ENCODE results near the gene PTPRE.

PTPRE gene

GRCh38 chr10:127882801-127883459 lies 24.0 kb upstream of the PTPRE start:
- no peak for DNase-seq (ENCODE audit: low spot score)

GRCh38 chr10:127883516-127883915 lies 23.4 kb upstream of the PTPRE start:
- DNase-seq (ENCODE audit: low spot score): no peak

GRCh38 chr10:127884501-127884900 lies 22.4 kb upstream of the PTPRE start:
- DNase-seq (ENCODE audit: low spot score): no peak

GRCh38 chr10:127886371-127887051 lies 20.4 kb upstream of the PTPRE start:
- DNase-seq (ENCODE audit: low spot score): peak; percentile 55

- no peak for DNase-seq (ENCODE audit: low spot score)
Observed at GRCh38 chr10:127887541-127888415, 19.1 kb upstream of the PTPRE start.

GRCh38 chr10:127888521-127889312 lies 18.2 kb upstream of the PTPRE start:
- DNase-seq (ENCODE audit: low spot score): no peak

- no peak for DNase-seq (ENCODE audit: low spot score)
Observed at GRCh38 chr10:127889605-127890195, 17.2 kb upstream of the PTPRE start.

- DNase-seq (ENCODE audit: low spot score): no peak
Observed at GRCh38 chr10:127890216-127890615, 16.7 kb upstream of the PTPRE start.

- DNase-seq (ENCODE audit: low spot score): no peak
Observed at GRCh38 chr10:127890832-127891334, 16.0 kb upstream of the PTPRE start.

- DNase-seq (ENCODE audit: low spot score): peak; percentile 62
Observed at GRCh38 chr10:127892743-127893142, 14.2 kb upstream of the PTPRE start, which contains the start of gene CLRN3. CLRN3 (minus strand) TSS chr10:127892941; CDS start chr10:127892784, 157 bp downstream.

- no peak for DNase-seq (ENCODE audit: low spot score)
Observed at GRCh38 chr10:127894146-127894545, 12.8 kb upstream of the PTPRE start.

- DNase-seq (ENCODE audit: low spot score): no peak
Observed at GRCh38 chr10:127896590-127896989, 10.3 kb upstream of the PTPRE start.

GRCh38 chr10:127897177-127897576 lies 9.7 kb upstream of the PTPRE start:
- DNase-seq (ENCODE audit: low spot score): no peak

- DNase-seq (ENCODE audit: low spot score): no peak
Observed at GRCh38 chr10:127899766-127900387, 7.0 kb upstream of the PTPRE start.

- no peak for DNase-seq (ENCODE audit: low spot score)
Observed at GRCh38 chr10:127903789-127904188, 3.1 kb upstream of the PTPRE start.

- no peak for DNase-seq (ENCODE audit: low spot score)
Observed at GRCh38 chr10:127904311-127905000, 2.4 kb upstream of the PTPRE start.

GRCh38 chr10:127905001-127905847 lies 1.7 kb upstream of the PTPRE start:
- no peak for DNase-seq (ENCODE audit: low spot score)

GRCh38 chr10:127905848-127906261 lies 1.0 kb upstream of the PTPRE start:
- DNase-seq (ENCODE audit: low spot score): no peak

GRCh38 chr10:127907411-127908105 lies 655 bp downstream of the PTPRE start:
- no peak for DNase-seq (ENCODE audit: low spot score)
